Activated CD8-positive, alpha-beta T cell treated with anti-CD3 and anti-CD28 coated beads, Interleukin-2, amount 10 ng/mL, durations not matched to agents 7 days and 5 days (primary cell): ENCODE results near the gene ACD. TPM values are rescaled to one million over a fixed set of nuclear protein-coding genes. Genes with fewer than 3 reads are reported as not detected.
A peak's percentile ranks its signal among the peaks of the same experiment; 100 is the strongest.

ENCODE experiments used
- ATAC-seq: fragments of 150-1000 bp; cut with Tn5 transposase; one replicate; pipeline ENCODE4 v1.10.0; 2021; ENCODE audit warnings: moderate library complexity
- CTCF ChIA-PET: fragments of 350-600 bp; sonication (Branson Sonifier 250); formaldehyde crosslinking; loops from one replicate; lab custom pipeline; 2021; ENCODE audit warnings: antibody characterized with exemption; lab: Charles Lee
- POLR2A ChIA-PET: fragments of 350-600 bp; sonication (Branson Sonifier 250); formaldehyde crosslinking; loops from one replicate; lab custom pipeline; 2021; ENCODE audit warnings: antibody characterized with exemption; lab: Charles Lee
- DNase-seq: peaks from one replicate; pipeline ENCODE4 v3.0.0-alpha.2; 2020
- H3K27ac Mint-ChIP-seq: one replicate; pipeline ENCODE4 v1.8.0; 2021; ENCODE audit warnings: mild to moderate bottlenecking, mixed read lengths
- H3K27me3 Mint-ChIP-seq: one replicate; pipeline ENCODE4 v1.8.0; 2021; ENCODE audit warnings: low read depth, mixed read lengths
- H3K36me3 Mint-ChIP-seq: one replicate; pipeline ENCODE4 v1.8.0; 2021; ENCODE audit warnings: low read depth, mixed read lengths
- H3K4me1 Mint-ChIP-seq: one replicate; pipeline ENCODE4 v1.8.0; 2021; ENCODE audit warnings: low read depth, mixed read lengths
- H3K4me3 Mint-ChIP-seq: one replicate; pipeline ENCODE4 v1.8.0; 2021; ENCODE audit warnings: mild to moderate bottlenecking, mixed read lengths
- H3K9me3 Mint-ChIP-seq: one replicate; pipeline ENCODE4 v1.8.0; 2022; ENCODE audit warnings: mixed read lengths; ENCODE audit not compliant: insufficient read depth
- total RNA-seq, 2 experiments: library from RNA; stranded (reverse); gene quantifications; one replicate each; pipeline ENCODE4 v1.2.3, GENCODE V29; 2021

ACD gene
- total RNA-seq, 2 experiments from 2014 or later, result 51.4 to 51.6 TPM

GRCh38 chr16:67666559-67667452, 6.7 kb upstream of the ACD start, which contains the start of the genes C16orf86 and ENKD1:
Gene C16orf86, plus strand, starts transcription at chr16:67666814. Its CDS starts 157 bp downstream, at chr16:67666971.
Gene ENKD1, minus strand, starts transcription at chr16:67666750. Its CDS starts 308 bp downstream, at chr16:67666442.
- Mint-ChIP-seq H3K27ac (peak within 1 kb of the TSS; percentile 83), H3K4me1 (peaks cover 32% of the 10 kb centered on the region), H3K36me3 (no peaks in the 10 kb centered on the region), H3K27me3 (no peaks in the 10 kb centered on the region), H3K9me3 (no peaks in the 10 kb centered on the region), H3K4me3 (peak within 1 kb of the TSS; percentile 83)
- peak; percentile 88 for DNase-seq
- ChIA-PET POLR2A (interaction anchor here (1.6 to 2.7 kb wide), 2 partner anchors 104 to 119 kb away, joined by 6 to 7 read pairs; partner anchors contain the start of gene CTCF), CTCF (interaction anchor here (0.6 to 11.3 kb wide), 22 partner anchors 8 to 269 kb away, joined by 3 to 211 read pairs (median 6); partner anchors contain the start of genes ATP6V0D1, CARMIL2, CTCF and GFOD2)
- ATAC-seq, result peak; percentile 70

GRCh38 chr16:67666032-67666551, 6.0 kb upstream of the ACD start:
- Mint-ChIP-seq H3K27ac (peak overlapping the region; percentile 46), H3K36me3 (no peaks in the 10 kb centered on the region), H3K9me3 (no peaks in the 10 kb centered on the region), H3K27me3 (no peaks in the 10 kb centered on the region), H3K4me1 (peaks cover 39% of the 10 kb centered on the region), H3K4me3 (peak overlapping the region; percentile 72)
- ChIA-PET POLR2A (interaction anchor here (2.7 kb wide), 1 partner anchor 103 kb away, joined by 7 read pairs; the partner anchor contains the start of gene CTCF), CTCF (interaction anchor here (1.5 to 11.3 kb wide), 6 partner anchors 22 to 185 kb away, joined by 6 to 211 read pairs (median 16); partner anchors contain the start of genes ATP6V0D1 and CARMIL2)
- DNase-seq (no peak), ATAC-seq (peak; percentile 17)

DNA sequence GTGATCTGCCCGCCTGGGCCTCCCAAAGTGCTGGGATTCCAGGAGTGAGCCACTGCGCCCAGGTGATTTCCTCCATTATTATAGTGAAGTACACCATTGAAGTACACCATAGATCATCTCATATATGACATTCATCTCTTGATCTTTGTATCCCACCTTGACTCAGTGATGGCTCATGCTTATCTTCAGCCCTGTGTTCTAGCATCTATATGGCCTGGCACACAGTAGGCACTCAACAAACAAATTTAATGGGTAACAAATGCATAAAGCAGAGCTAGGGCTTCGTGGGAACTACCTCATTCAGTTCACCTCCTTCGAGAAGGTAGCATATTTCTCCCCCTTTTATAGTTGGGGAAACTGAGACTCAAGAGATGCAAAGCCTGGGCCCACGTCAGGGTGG, 5.5 kb upstream of the ACD start:
- no peaks in the 10 kb centered on the region for H3K36me3 Mint-ChIP-seq
- ChIA-PET POLR2A (interaction anchor here (2.7 kb wide), 1 partner anchor 103 kb away, joined by 7 read pairs; the partner anchor contains the start of gene CTCF), CTCF (interaction anchor here (1.0 to 11.3 kb wide), 4 partner anchors 20 to 184 kb away, joined by 4 to 211 read pairs (median 44); partner anchors contain the start of genes ATP6V0D1 and CARMIL2)
- peak overlapping the region; percentile 72 for H3K4me3 Mint-ChIP-seq
- no peak overlapping the region for H3K27ac Mint-ChIP-seq
- H3K27me3 Mint-ChIP-seq, result no peaks in the 10 kb centered on the region
- no peak for ATAC-seq
- DNase-seq, result no peak
- peaks cover 40% of the 10 kb centered on the region for H3K4me1 Mint-ChIP-seq
- no peaks in the 10 kb centered on the region for H3K9me3 Mint-ChIP-seq

GRCh38 chr16:67664871-67665270, 4.8 kb upstream of the ACD start:
- ATAC-seq, result no peak
- H3K4me1 Mint-ChIP-seq, result peaks cover 40% of the 10 kb centered on the region
- POLR2A ChIA-PET, result interaction anchor here (1.3 to 2.0 kb wide), 3 partner anchors 102 to 144 kb away, joined by 3 to 5 read pairs (median 4); no protein-coding TSS in a partner anchor
- no peak overlapping the region for H3K27ac Mint-ChIP-seq
- no peak for DNase-seq
- no peak overlapping the region for H3K4me3 Mint-ChIP-seq
- no peaks in the 10 kb centered on the region for H3K27me3 Mint-ChIP-seq
- H3K9me3 Mint-ChIP-seq, result no peaks in the 10 kb centered on the region
- H3K36me3 Mint-ChIP-seq, result no peaks in the 10 kb centered on the region
- CTCF ChIA-PET, result interaction anchor here (1.0 to 11.3 kb wide), 5 partner anchors 19 to 183 kb away, joined by 4 to 211 read pairs (median 8); partner anchors contain the start of genes ATP6V0D1, CARMIL2 and GFOD2

DNA sequence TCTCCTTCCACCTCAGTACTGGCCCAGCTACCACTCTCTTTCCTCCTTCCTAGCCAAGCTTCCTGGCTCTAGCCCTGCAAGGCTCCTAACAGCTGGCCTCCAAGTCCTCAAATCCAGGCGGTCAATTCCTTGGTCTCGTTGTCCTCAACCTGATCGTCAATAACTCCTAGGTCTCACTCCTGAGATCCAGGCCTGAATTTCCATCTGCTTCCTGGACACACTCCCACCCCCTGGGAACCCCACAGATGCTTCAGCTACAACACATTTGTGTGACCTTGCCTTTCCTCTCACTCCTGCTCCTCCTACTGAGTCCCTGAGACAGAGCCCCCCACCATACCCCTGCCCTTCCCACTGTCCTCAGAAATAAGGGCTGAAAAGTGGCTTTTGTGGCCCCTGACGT, 4.2 kb upstream of the ACD start:
- peak overlapping the region; percentile 12 for H3K27ac Mint-ChIP-seq
- ChIA-PET CTCF (interaction anchor here (0.7 to 11.3 kb wide), 9 partner anchors 8 to 265 kb away, joined by 3 to 211 read pairs (median 4); partner anchors contain the start of genes CARMIL2 and GFOD2), POLR2A (interaction anchor here (1.3 to 2.0 kb wide), 3 partner anchors 101 to 144 kb away, joined by 3 to 5 read pairs (median 4); no protein-coding TSS in a partner anchor)
- no peak overlapping the region for H3K4me3 Mint-ChIP-seq
- H3K36me3 Mint-ChIP-seq, result peaks cover 4% of the 10 kb centered on the region
- DNase-seq, result no peak
- ATAC-seq, result no peak
- H3K27me3 Mint-ChIP-seq, result no peaks in the 10 kb centered on the region
- peaks cover 40% of the 10 kb centered on the region for H3K4me1 Mint-ChIP-seq
- no peaks in the 10 kb centered on the region for H3K9me3 Mint-ChIP-seq

DNA sequence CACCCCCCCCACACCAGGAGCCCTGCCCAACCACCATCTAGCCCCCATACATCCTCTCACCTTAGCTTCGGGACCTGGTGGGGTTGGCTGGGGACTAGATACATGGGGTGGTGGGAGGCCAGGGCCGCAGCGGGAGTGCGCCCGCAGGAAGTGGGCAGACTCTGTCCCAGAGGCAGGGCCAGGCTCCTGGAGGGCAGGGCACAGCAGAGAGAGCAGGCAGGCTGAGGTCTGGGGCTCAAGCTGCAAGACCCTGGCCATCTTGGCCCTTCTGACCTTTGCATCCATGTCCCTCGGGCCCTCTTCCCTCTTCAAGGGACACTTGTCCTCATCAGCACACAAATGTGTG, 3.8 kb upstream of the ACD start:
- ChIA-PET POLR2A (interaction anchor here (0.6 to 2.0 kb wide), 4 partner anchors 101 to 612 kb away, joined by 3 to 5 read pairs (median 4); no protein-coding TSS in a partner anchor), CTCF (interaction anchor here (0.7 to 11.3 kb wide), 11 partner anchors 9 to 265 kb away, joined by 3 to 211 read pairs (median 4); partner anchors contain the start of genes CARMIL2, CTCF and GFOD2)
- DNase-seq, result no peak
- peaks cover 8% of the 10 kb centered on the region for H3K36me3 Mint-ChIP-seq
- ATAC-seq, result no peak
- H3K27ac Mint-ChIP-seq, result peak overlapping the region; percentile 12
- H3K4me3 Mint-ChIP-seq, result no peak overlapping the region
- H3K9me3 Mint-ChIP-seq, result no peaks in the 10 kb centered on the region
- H3K27me3 Mint-ChIP-seq, result no peaks in the 10 kb centered on the region
- H3K4me1 Mint-ChIP-seq, result peaks cover 44% of the 10 kb centered on the region

GRCh38 chr16:67663151-67663876, 3.3 kb upstream of the ACD start:
- Mint-ChIP-seq H3K4me1 (peaks cover 46% of the 10 kb centered on the region), H3K4me3 (no peak overlapping the region), H3K27me3 (no peaks in the 10 kb centered on the region), H3K36me3 (peaks cover 9% of the 10 kb centered on the region), H3K27ac (no peak overlapping the region), H3K9me3 (no peaks in the 10 kb centered on the region)
- CTCF ChIA-PET, result interaction anchor here (1.0 to 11.3 kb wide), 14 partner anchors 9 to 266 kb away, joined by 3 to 211 read pairs (median 4); partner anchors contain the start of genes ATP6V0D1, CARMIL2, CTCF and GFOD2
- POLR2A ChIA-PET, result interaction anchor here (0.6 to 2.0 kb wide), 3 partner anchors 101 to 611 kb away, joined by 4 to 5 read pairs (median 5); partner anchors contain the start of gene CTCF
- ATAC-seq (no peak), DNase-seq (peak; percentile 51)

- no peak overlapping the region for H3K4me3 Mint-ChIP-seq
- no peak for DNase-seq
- ATAC-seq, result no peak
- H3K9me3 Mint-ChIP-seq, result no peaks in the 10 kb centered on the region
- peaks cover 12% of the 10 kb centered on the region for H3K36me3 Mint-ChIP-seq
- no peaks in the 10 kb centered on the region for H3K27me3 Mint-ChIP-seq
- H3K27ac Mint-ChIP-seq, result no peak overlapping the region
- ChIA-PET CTCF (interaction anchor here (1.0 to 11.3 kb wide), 11 partner anchors 10 to 182 kb away, joined by 3 to 211 read pairs (median 8); partner anchors contain the start of genes ATP6V0D1, CARMIL2, CTCF and GFOD2), POLR2A (interaction anchor here (1.0 to 2.0 kb wide), 2 partner anchors 100 to 142 kb away, joined by 5 read pairs; partner anchors contain the start of gene CTCF)
- peaks cover 44% of the 10 kb centered on the region for H3K4me1 Mint-ChIP-seq
These were observed 2.6 kb upstream of the ACD start for GRCh38 chr16:67662653-67663010.

DNA sequence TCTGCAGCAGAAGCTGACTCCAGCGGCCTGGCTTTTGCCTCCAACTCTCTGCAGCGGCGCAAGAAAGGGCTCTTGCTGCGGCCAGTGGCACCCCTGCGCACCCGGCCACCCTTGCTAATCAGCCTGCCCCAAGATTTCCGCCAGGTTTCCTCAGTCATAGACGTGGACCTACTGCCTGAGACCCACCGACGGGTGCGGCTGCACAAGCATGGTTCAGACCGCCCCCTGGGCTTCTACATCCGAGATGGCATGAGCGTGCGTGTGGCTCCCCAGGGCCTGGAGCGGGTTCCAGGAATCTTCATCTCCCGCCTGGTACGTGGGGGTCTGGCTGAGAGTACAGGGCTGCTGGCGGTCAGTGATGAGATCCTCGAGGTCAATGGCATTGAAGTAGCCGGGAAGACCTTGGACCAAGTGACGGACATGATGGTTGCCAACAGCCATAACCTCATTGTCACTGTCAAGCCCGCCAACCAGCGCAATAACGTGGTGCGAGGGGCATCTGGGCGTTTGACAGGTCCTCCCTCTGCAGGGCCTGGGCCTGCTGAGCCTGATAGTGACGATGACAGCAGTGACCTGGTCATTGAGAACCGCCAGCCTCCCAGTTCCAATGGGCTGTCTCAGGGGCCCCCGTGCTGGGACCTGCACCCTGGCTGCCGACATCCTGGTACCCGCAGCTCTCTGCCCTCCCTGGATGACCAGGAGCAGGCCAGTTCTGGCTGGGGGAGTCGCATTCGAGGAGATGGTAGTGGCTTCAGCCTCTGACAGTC, 2.0 kb upstream of the ACD start:
- no peak for DNase-seq
- no peak for ATAC-seq
- Mint-ChIP-seq H3K27me3 (no peaks in the 10 kb centered on the region), H3K4me1 (peaks cover 38% of the 10 kb centered on the region), H3K9me3 (no peaks in the 10 kb centered on the region), H3K4me3 (peak overlapping the region; percentile 89), H3K27ac (no peak overlapping the region), H3K36me3 (peaks cover 12% of the 10 kb centered on the region)
- ChIA-PET POLR2A (interaction anchor here (4.7 kb wide), 1 partner anchor 100 kb away, joined by 35 read pairs; the partner anchor contains the start of gene CTCF), CTCF (interaction anchor here (1.0 to 11.3 kb wide), 9 partner anchors 11 to 181 kb away, joined by 3 to 211 read pairs (median 10); partner anchors contain the start of genes ATP6V0D1 and CTCF)
